Measurements from ENCODE around the gene CSRP1. TPM values are rescaled to one million over a fixed set of nuclear protein-coding genes. Genes with fewer than 3 reads are reported as not detected.
A peak's percentile ranks its signal among the peaks of the same experiment; 100 is the strongest.

The CSRP1 gene
- total and polyA plus RNA-seq, 2 of the 13 experiments (the other 11 are each of a cell fraction or from before 2014, with no cell fraction given): 17.7 to 68.9 TPM

- TF ChIP-seq ZNF691 (CRISPR knock-in tag; IDR thresholded peaks at IDR 0.05; ENCODE audit: borderline replicate concordance, low read depth): 0 out of 2 replicates have a peak, but pooled peaks have one; percentile 23
- TF ChIP-seq SALL1 (CRISPR knock-in tag; IDR thresholded peaks at IDR 0.05): peak; percentile 14; the same call in 1 of the 2 replicates
- no peak for TF ChIP-seq DR1 (CRISPR knock-in tag; IDR thresholded peaks at IDR 0.05)
- TF ChIP-seq GZF1 (CRISPR knock-in tag; IDR thresholded peaks at IDR 0.05): no peak
- no peak for TF ChIP-seq MAF1 (CRISPR knock-in tag; IDR thresholded peaks at IDR 0.05; ENCODE audit: borderline replicate concordance)
- peak; percentile 38 for TF ChIP-seq HDAC2 (CRISPR knock-in tag; IDR thresholded peaks at IDR 0.05)
- no peak for TF ChIP-seq ZNF383 (CRISPR knock-in tag; IDR thresholded peaks at IDR 0.05; ENCODE audit: borderline replicate concordance)
- no peak for TF ChIP-seq ETS1 (CRISPR knock-in tag; IDR thresholded peaks at IDR 0.05)
- TF ChIP-seq SAP130 (CRISPR knock-in tag; IDR thresholded peaks at IDR 0.05; ENCODE audit: low read depth): peak; percentile 48
- TF ChIP-seq IRX3 (CRISPR knock-in tag; IDR thresholded peaks at IDR 0.05; ENCODE audit: borderline replicate concordance, low read depth): no peak
- TF ChIP-seq, protein P1, sequence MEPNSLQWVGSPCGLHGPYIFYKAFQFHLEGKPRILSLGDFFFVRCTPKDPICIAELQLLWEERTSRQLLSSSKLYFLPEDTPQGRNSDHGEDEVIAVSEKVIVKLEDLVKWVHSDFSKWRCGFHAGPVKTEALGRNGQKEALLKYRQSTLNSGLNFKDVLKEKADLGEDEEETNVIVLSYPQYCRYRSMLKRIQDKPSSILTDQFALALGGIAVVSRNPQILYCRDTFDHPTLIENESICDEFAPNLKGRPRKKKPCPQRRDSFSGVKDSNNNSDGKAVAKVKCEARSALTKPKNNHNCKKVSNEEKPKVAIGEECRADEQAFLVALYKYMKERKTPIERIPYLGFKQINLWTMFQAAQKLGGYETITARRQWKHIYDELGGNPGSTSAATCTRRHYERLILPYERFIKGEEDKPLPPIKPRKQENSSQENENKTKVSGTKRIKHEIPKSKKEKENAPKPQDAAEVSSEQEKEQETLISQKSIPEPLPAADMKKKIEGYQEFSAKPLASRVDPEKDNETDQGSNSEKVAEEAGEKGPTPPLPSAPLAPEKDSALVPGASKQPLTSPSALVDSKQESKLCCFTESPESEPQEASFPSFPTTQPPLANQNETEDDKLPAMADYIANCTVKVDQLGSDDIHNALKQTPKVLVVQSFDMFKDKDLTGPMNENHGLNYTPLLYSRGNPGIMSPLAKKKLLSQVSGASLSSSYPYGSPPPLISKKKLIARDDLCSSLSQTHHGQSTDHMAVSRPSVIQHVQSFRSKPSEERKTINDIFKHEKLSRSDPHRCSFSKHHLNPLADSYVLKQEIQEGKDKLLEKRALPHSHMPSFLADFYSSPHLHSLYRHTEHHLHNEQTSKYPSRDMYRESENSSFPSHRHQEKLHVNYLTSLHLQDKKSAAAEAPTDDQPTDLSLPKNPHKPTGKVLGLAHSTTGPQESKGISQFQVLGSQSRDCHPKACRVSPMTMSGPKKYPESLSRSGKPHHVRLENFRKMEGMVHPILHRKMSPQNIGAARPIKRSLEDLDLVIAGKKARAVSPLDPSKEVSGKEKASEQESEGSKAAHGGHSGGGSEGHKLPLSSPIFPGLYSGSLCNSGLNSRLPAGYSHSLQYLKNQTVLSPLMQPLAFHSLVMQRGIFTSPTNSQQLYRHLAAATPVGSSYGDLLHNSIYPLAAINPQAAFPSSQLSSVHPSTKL (CRISPR knock-in tag; IDR thresholded peaks at IDR 0.05): 0 out of 2 replicates have a peak, but pooled peaks have one; percentile 22
- no peak for TF ChIP-seq ZFP37 (CRISPR knock-in tag; IDR thresholded peaks at IDR 0.05; ENCODE audit: borderline replicate concordance)
- no peak for TF ChIP-seq FOSL1 (CRISPR knock-in tag; IDR thresholded peaks at IDR 0.05; ENCODE audit: borderline replicate concordance)
- TF ChIP-seq ZNF891 (CRISPR knock-in tag; IDR thresholded peaks at IDR 0.05): no peak
- no peak for TF ChIP-seq ZBTB8A (CRISPR knock-in tag; IDR thresholded peaks at IDR 0.05; ENCODE audit: borderline replicate concordance, low read depth)
- TF ChIP-seq TCF7L2 (IDR thresholded peaks at IDR 0.05; ENCODE audit: low read depth, low read length): no peak
- TF ChIP-seq ZNF558 (CRISPR knock-in tag; IDR thresholded peaks at IDR 0.05; ENCODE audit: borderline replicate concordance): no peak
- TF ChIP-seq, protein P2, sequence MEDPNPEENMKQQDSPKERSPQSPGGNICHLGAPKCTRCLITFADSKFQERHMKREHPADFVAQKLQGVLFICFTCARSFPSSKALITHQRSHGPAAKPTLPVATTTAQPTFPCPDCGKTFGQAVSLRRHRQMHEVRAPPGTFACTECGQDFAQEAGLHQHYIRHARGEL (CRISPR knock-in tag; IDR thresholded peaks at IDR 0.05): no peak
- TF ChIP-seq CEBPG (CRISPR knock-in tag; IDR thresholded peaks at IDR 0.05): peak; percentile 44; the same call in 1 of the 2 replicates
- TF ChIP-seq SP5 (CRISPR knock-in tag; IDR thresholded peaks at IDR 0.05; ENCODE audit: borderline replicate concordance, low read depth): 0 out of 2 replicates have a peak, but pooled peaks have one; percentile 40
- TF ChIP-seq POLR2AphosphoS2 (IDR thresholded peaks at IDR 0.05; ENCODE audit: low read depth, low read length): no peak
- TF ChIP-seq, protein P3, sequence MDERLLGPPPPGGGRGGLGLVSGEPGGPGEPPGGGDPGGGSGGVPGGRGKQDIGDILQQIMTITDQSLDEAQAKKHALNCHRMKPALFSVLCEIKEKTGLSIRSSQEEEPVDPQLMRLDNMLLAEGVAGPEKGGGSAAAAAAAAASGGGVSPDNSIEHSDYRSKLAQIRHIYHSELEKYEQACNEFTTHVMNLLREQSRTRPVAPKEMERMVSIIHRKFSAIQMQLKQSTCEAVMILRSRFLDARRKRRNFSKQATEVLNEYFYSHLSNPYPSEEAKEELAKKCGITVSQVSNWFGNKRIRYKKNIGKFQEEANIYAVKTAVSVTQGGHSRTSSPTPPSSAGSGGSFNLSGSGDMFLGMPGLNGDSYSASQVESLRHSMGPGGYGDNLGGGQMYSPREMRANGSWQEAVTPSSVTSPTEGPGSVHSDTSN (CRISPR knock-in tag; IDR thresholded peaks at IDR 0.05): peak; percentile 56; the same call in 1 of the 2 replicates
- TF ChIP-seq ESRRA (CRISPR knock-in tag; IDR thresholded peaks at IDR 0.05; ENCODE audit: low read depth): no peak
These were observed 12.9 kb downstream of the CSRP1 start (continued) for GRCh38 chr1:201493757-201494617.
